K562 (cell line): ENCODE data around the gene SNX30. TPM values are rescaled to one million over a fixed set of nuclear protein-coding genes. Genes with fewer than 3 reads are reported as not detected.

Source experiments
- ATAC-seq: fragments of 200-7000 bp; cut with Tn5 transposase; 3 replicates; pipeline ENCODE4 v1.9.1; 2020; ENCODE audit warnings: moderate library complexity
- BruUV-seq: library from RNA; stranded (reverse); fragments of 400-500 nt; replicated peaks from 2 replicates; lab custom pipeline; 2021; lab: Mats Ljungman, UMichigan
- CTCF ChIA-PET: fragments of 300-600 bp; formaldehyde crosslinking; extraction: SDS; loops from one replicate; lab custom pipeline; 2021; ENCODE audit warnings: low intra/inter-chr PET ratio; lab: Yijun Ruan, JAX
- POLR2A ChIA-PET: fragments of 300-600, 350-650 bp; sonication (Branson Sonifier 250); formaldehyde crosslinking; extraction: SDS; loops from one replicate; lab custom pipeline; 2021; ENCODE audit warnings: antibody characterized with exemption, inconsistent platforms; lab: Yijun Ruan, JAX
- DNase-seq, 4 experiments: peaks; one replicate each; pipeline versions ENCODE4 v3.0.0 to v3.0.0-alpha.2; 2011 to 2018; ENCODE audit warnings: low spot score in 3 of 4, mixed read lengths in 3 of 4; ENCODE audit errors: extremely low read depth in 1 of 4
- FAIRE-seq: peaks from 2 replicates; lab custom pipeline; 2011; peaks lifted over from hg19 to GRCh38; lab: Jason Lieb, UNC
- H2AFZ ChIP-seq: 2 replicates; pipeline ENCODE4 v1.6.0; 2011; ENCODE audit warnings: low read depth, low read length, control low read depth, inconsistent platforms
- H3K27ac ChIP-seq: fragments of 200-600 bp; 3 replicates; pipeline ENCODE4 v1.8.0; 2011; ENCODE audit warnings: low read depth, mild to moderate bottlenecking, control low read depth, inconsistent platforms, low read length, moderate library complexity, mixed read lengths; ENCODE audit errors: extremely low read depth
- H3K27me3 ChIP-seq, 2 experiments: fragments of 300-600 bp in 1 of 2; 2 replicates in 1 of 2; 3 replicates in 1 of 2; pipeline versions ENCODE4 v1.6.0 to v1.8.0; 2011; ENCODE audit warnings: inconsistent platforms in 2 of 2, low read length in 2 of 2, mild to moderate bottlenecking in 1 of 2, mixed read lengths in 1 of 2, moderate library complexity in 1 of 2; ENCODE audit not compliant: control insufficient read depth in 2 of 2, insufficient read depth in 2 of 2
- H3K36me3 ChIP-seq: fragments of 300-600 bp; 3 replicates; pipeline ENCODE4 v1.8.0; 2011; ENCODE audit warnings: mild to moderate bottlenecking, low read length, inconsistent platforms; ENCODE audit not compliant: control insufficient read depth, insufficient read depth
- H3K4me1 ChIP-seq, 2 experiments: fragments of 200-600 bp in 1 of 2; replicated peaks in 1 of 2; 2 replicates in 1 of 2; 3 replicates in 1 of 2; pipeline versions ENCODE4 v1.5.1 to v1.8.0; 2011; ENCODE audit warnings: inconsistent platforms in 2 of 2, low read length in 2 of 2, mild to moderate bottlenecking in 1 of 2, mixed read lengths in 1 of 2, moderate library complexity in 1 of 2; ENCODE audit not compliant: control insufficient read depth in 2 of 2, insufficient read depth in 2 of 2
- H3K4me2 ChIP-seq: 2 replicates; pipeline ENCODE4 v1.6.1; 2011; ENCODE audit warnings: low read length, control low read depth, inconsistent platforms, mixed read lengths; ENCODE audit not compliant: insufficient read depth
- H3K4me3 ChIP-seq: fragments of 200-600 bp; sonication (generic), shearing (Covaris generic); 2 replicates; pipeline ENCODE4 v1.5.1; 2016; ENCODE audit warnings: control low read depth, inconsistent platforms
- H3K79me2 ChIP-seq: fragments of 200-600 bp; 3 replicates; pipeline ENCODE4 v1.8.0; 2011; ENCODE audit warnings: low read length, inconsistent platforms; ENCODE audit not compliant: control insufficient read depth, insufficient read depth
- H3K9ac ChIP-seq, 2 experiments: 2 replicates each; pipeline versions ENCODE4 v1.6.0 to v1.6.1; 2011; ENCODE audit warnings: low read depth in 2 of 2, low read length in 2 of 2, control low read depth in 1 of 2, inconsistent platforms in 1 of 2, mild to moderate bottlenecking in 1 of 2, mixed read lengths in 1 of 2; ENCODE audit not compliant: insufficient read depth in 1 of 2
- H3K9me1 ChIP-seq: one replicate; pipeline ENCODE4 v1.6.0; 2011; ENCODE audit warnings: inconsistent platforms, mild to moderate bottlenecking, low read length, moderate library complexity; ENCODE audit not compliant: control insufficient read depth, insufficient read depth
- H3K9me3 ChIP-seq: replicated peaks from 2 replicates; pipeline ENCODE4 v1.5.1; 2011; ENCODE audit warnings: low read depth, low read length, inconsistent platforms; ENCODE audit not compliant: control insufficient read depth, insufficient read depth
- H4K20me1 ChIP-seq: replicated peaks from 2 replicates; pipeline ENCODE4 v1.6.1; 2011; ENCODE audit warnings: low read length, inconsistent platforms, mixed read lengths; ENCODE audit not compliant: control insufficient read depth, insufficient read depth
- ELF1 ChIP-seq: fragments of 200-800 bp; sonication (Bioruptor generic); IDR thresholded peaks from 2 replicates; pipeline ENCODE4 v1.6.1; 2016; ENCODE audit warnings: missing genetic modification characterization, missing compliant biosample characterization
- HLTF ChIP-seq: fragments of 450-650 bp; IDR thresholded peaks from 2 replicates; pipeline ENCODE4 v1.6.1; 2016
- HNRNPK ChIP-seq: fragments of 200-400 bp; formaldehyde crosslinking; IDR thresholded peaks from one replicate; pipeline ENCODE4 v1.6.1; 2018; ENCODE audit warnings: mild to moderate bottlenecking, low read depth, low read length; ENCODE audit not compliant: poor library complexity, severe bottlenecking
- HNRNPL ChIP-seq: fragments of 200-400 bp; formaldehyde crosslinking; IDR thresholded peaks from 2 replicates; pipeline ENCODE4 v1.6.1; 2017; ENCODE audit warnings: low read depth, mild to moderate bottlenecking, low read length
- NONO ChIP-seq, 2 experiments: fragments of 200-400 bp in 1 of 2; fragments of 450-650 bp in 1 of 2; formaldehyde crosslinking in 1 of 2; IDR thresholded peaks; 2 replicates each; pipeline ENCODE4 v1.6.1; 2017; ENCODE audit warnings: low read depth in 2 of 2, mild to moderate bottlenecking in 2 of 2, moderate library complexity in 2 of 2, low read length in 1 of 2
- OTX1 ChIP-seq: fragments of 450-650 bp; formaldehyde crosslinking; IDR thresholded peaks from 2 replicates; pipeline ENCODE4 v1.4.0; 2022; ENCODE audit warnings: mild to moderate bottlenecking
- PBX2 ChIP-seq, 2 experiments: IDR thresholded peaks in 1 of 2; conservative IDR thresholded peaks in 1 of 2; 2 replicates each; pipeline ENCODE4 v1.6.1; 2016; ENCODE audit warnings: low read depth in 2 of 2, mild to moderate bottlenecking in 1 of 2, missing compliant biosample characterization in 1 of 2, missing genetic modification characterization in 1 of 2, moderate library complexity in 1 of 2
- PHF8 ChIP-seq: fragments of 200-600 bp; sonication (generic); IDR thresholded peaks from 2 replicates; pipeline ENCODE4 v1.6.1; 2012; ENCODE audit warnings: mixed run types, mild to moderate bottlenecking, inconsistent platforms, low read length, moderate library complexity, borderline replicate concordance
- POLR2G ChIP-seq: fragments of 200-400 bp; formaldehyde crosslinking; IDR thresholded peaks from 2 replicates; pipeline ENCODE4 v1.6.1; 2017; ENCODE audit warnings: low read depth, mild to moderate bottlenecking, antibody characterized with exemption, low read length, moderate library complexity
- RB1 ChIP-seq: fragments of 450-650 bp; IDR thresholded peaks from 2 replicates; pipeline ENCODE4 v1.6.1; 2017; ENCODE audit warnings: low read depth, mild to moderate bottlenecking
- RUNX1 ChIP-seq: sonication (generic); IDR thresholded peaks from 2 replicates; pipeline ENCODE4 v1.6.1; 2016; ENCODE audit warnings: antibody characterized with exemption, low read depth
- SIN3B ChIP-seq: fragments of 450-650 bp; IDR thresholded peaks from 2 replicates; pipeline ENCODE4 v1.6.1; 2017; ENCODE audit warnings: low read depth, mild to moderate bottlenecking, moderate library complexity
- VEZF1 ChIP-seq: fragments of 200-800 bp; sonication (Bioruptor generic); IDR thresholded peaks from 2 replicates; pipeline ENCODE4 v1.6.1; 2017; ENCODE audit warnings: missing genetic modification characterization, missing compliant biosample characterization
- ZNF23 ChIP-seq: fragments of 250-450 bp; sonication (Bioruptor Pico); IDR thresholded peaks from 2 replicates; pipeline ENCODE4 v1.4.0; 2020; ENCODE audit warnings: mild to moderate bottlenecking
- ZNF444 ChIP-seq: fragments of 250-450 bp; sonication (Bioruptor Pico); IDR thresholded peaks from 2 replicates; pipeline ENCODE4 v1.4.0; 2020; ENCODE audit warnings: mild to moderate bottlenecking, moderate library complexity
- ZNF778 ChIP-seq: fragments of 450-650 bp; formaldehyde crosslinking; IDR thresholded peaks from 2 replicates; pipeline ENCODE4 v1.4.0; 2020; ENCODE audit warnings: mild to moderate bottlenecking, moderate library complexity
- WGBS: fragments of 100-300 bp; shearing (Covaris generic); methylation state at CpG from one replicate; pipeline ENCODE4 v1.1.6; 2016; ENCODE audit warnings: low coverage, mixed read lengths; ENCODE audit not compliant: insufficient coverage; ENCODE audit errors: missing lambda C conversion rate; 5-methylcytosine and 5-hydroxymethylcytosine counted together
- in situ Hi-C: fragments of 300-500 bp; cut with MboI; formaldehyde crosslinking; loops from 4 replicates; pipeline ENCODE4 v1.15.0; 2018; ENCODE audit warnings: inconsistent platforms, mixed read lengths
- intact Hi-C: fragments of 100-400 bp; cut with micrococcal nuclease; formaldehyde crosslinking; loops from 2 replicates; pipeline ENCODE4 v1.14.2; 2022
- polyA plus RNA-seq, 8 experiments: library from polyadenylated mRNA; depleted of rRNA in 4 of 8; stranded (reverse) in 5 of 8; unstranded in 3 of 8; fragments of >200 nt; fragmentation: Nextera tagmentation in 2 of 8; fragmentation: Illumina TruSeq in 1 of 8; extraction: Ambion mirVana in 2 of 8; extraction: Trizol in 1 of 8; gene quantifications; 2 replicates each; pipeline versions ENCODE4 v1.2.1 to v1.2.3, GENCODE V29; 2011 to 2014; ENCODE audit warnings: inconsistent platforms in 1 of 8, missing spikeins in 1 of 8
- total RNA-seq, 7 experiments: library from RNA; depleted of rRNA in 6 of 7; stranded (reverse); fragments of >200 nt in 6 of 7; fragmentation: Illumina TruSeq in 2 of 7; extraction: Trizol in 2 of 7; gene quantifications; 2 replicates each; pipeline versions ENCODE4 v1.2.1 to v1.2.3, GENCODE V29; 2011 to 2021; ENCODE audit warnings: low replicate concordance in 1 of 7

Gene SNX30
- total and polyA plus RNA-seq, 9 of the 15 experiments (the other 6 are each of a cell fraction or from before 2014, with no cell fraction given) = 0.76 to 5.9 (median 3.3) TPM

DNA sequence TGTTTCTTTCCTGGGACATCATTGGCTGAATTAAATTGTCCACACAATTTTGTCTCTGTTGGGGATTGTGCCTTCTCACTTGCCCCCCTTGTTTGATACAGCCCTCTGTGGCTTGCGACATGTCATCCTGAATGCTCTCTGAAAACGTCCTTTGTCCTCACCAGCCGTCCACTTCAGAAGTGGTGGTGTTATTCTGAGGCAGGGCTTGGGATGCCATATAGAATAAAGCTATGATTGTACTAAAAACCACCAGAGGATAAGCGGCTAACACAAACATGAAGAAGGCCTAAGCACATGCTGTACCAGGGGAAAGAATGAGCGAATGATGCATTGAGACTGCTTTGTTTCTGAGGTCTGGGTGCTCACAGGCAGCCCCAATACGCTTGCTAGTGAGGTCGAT, 3.5 kb upstream of the SNX30 start (continued):
- no peak for TF ChIP-seq ZNF23 (CRISPR knock-in tag)
- TF ChIP-seq, all 486 proteins: peak for 0

GRCh38 chr9:112750764-112751055, 150 bp downstream of the SNX30 start:
- no TSS peak for BruUV-seq
- DNase-seq = no peak
- peaks cover 16% of the 10 kb centered on the region; the same call in 2 of the 3 replicates for H3K79me2 ChIP-seq
- no peak for TF ChIP-seq OTX1 (CRISPR knock-in tag)
- TF ChIP-seq POLR2G = peak; percentile 57
- TF ChIP-seq RB1 = peak; percentile 65
- TF ChIP-seq PHF8 = peak; percentile 76; the same call in 1 of the 2 replicates
- peak; percentile 58 for TF ChIP-seq VEZF1
- peak; percentile 0; the same call in 1 of the 2 replicates for TF ChIP-seq HNRNPL
- peak; percentile 57; the same call in 1 of the 2 replicates for TF ChIP-seq SIN3B
- TF ChIP-seq ELF1 (tag) = no peak
- no peak for TF ChIP-seq HNRNPK
- TF ChIP-seq RUNX1 = no peak
- no peak for TF ChIP-seq ZNF444 (CRISPR knock-in tag)
- no peak for TF ChIP-seq PBX2 (CRISPR knock-in tag; IDR thresholded peaks at IDR 0.05; ENCODE audit: low read depth)
- TF ChIP-seq PBX2 (tag; conservative IDR thresholded peaks at IDR 0.05; ENCODE audit: low read depth) = no peak
- TF ChIP-seq HLTF = no peak
- peak in 1 of 2 experiments; percentile 75; a peak in 2 of 4 replicates for TF ChIP-seq NONO (IDR thresholded peaks at IDR 0.05; ENCODE audit: low read depth in 2 of 2, low read length in 1 of 2)
- TF ChIP-seq ZNF778 = no peak

More at GRCh38 chr9:112750764-112751055, 150 bp downstream of the SNX30 start:
- Histone ChIP-seq H3K4me2 (peak overlapping the region; percentile 87; the same call in 1 of the 2 replicates), H2AFZ (peak overlapping the region; percentile 76), H3K9ac (peak overlapping the region; percentile 40 to 93; a peak in 3 of 4 replicates), H4K20me1 (no peaks in the 10 kb centered on the region; the same call in 1 of the 2 replicates), H3K36me3 (no peaks in the 10 kb centered on the region), H3K4me3 (peak overlapping the region; percentile 50), H3K4me1 (peaks cover 15 to 19% of the 10 kb centered on the region in 2 experiments), H3K9me3 (no peaks in the 10 kb centered on the region), H3K27ac (peak overlapping the region; percentile 58; the same call in 1 of the 3 replicates), H3K27me3 (no peaks in the 10 kb centered on the region), H3K9me1 (no peaks in the 10 kb centered on the region)
- FAIRE-seq = no peak
- intact Hi-C loops (no loop called here), in situ Hi-C loops (no loop called here)
- no peak; the same call in 2 of the 3 replicates for ATAC-seq
- POLR2A ChIA-PET = interaction anchor here (0.6 to 2.5 kb wide), 7 partner anchors 13 to 392 kb away, joined by 3 to 11 read pairs (median 3); partner anchors contain the start of gene INIP
- CTCF ChIA-PET = no interaction called here
- WGBS = 0% methylated on average over 7 of the region's 50 CpGs
